ENCODE measurements around the gene GMDS.

DNA sequence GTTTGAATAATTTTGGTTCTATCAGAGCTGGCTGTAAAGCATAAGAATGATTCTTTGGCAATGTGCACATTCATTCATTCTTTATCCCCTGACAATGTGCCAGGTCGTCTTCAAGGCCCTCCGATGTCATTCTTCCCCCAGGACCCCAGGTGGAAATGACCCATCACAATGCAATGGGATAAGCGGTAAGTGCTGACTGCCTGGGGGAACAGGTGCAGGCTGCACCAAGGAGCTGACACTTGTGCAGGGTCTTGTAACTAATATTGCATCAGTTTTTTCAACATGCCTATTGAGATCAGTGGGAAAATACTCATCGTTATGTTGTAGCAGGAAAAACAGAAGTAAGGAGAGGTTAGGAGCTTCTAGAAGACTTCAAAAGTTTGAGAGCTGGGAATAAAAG is 530.1 kb downstream of the GMDS start:
- no peak for TF ChIP-seq POLR2A (IDR thresholded peaks at IDR 0.05; ENCODE audit: low read depth, low read length)
- no peak for TF ChIP-seq TAF1 (IDR thresholded peaks at IDR 0.05; ENCODE audit: borderline replicate concordance, low read depth, low read length)

Measured in GM12892 (cell line).